GM21825 (cell line): ENCODE data around the gene ZNF500.
"Not testable (repeated sequence)": the region's sequence is repeated elsewhere in the genome, so short reads cannot be mapped to it uniquely, and the experiment has no call there.

Source experiments
- ATAC-seq: cut with Tn5 transposase; IDR thresholded peaks from one replicate; pipeline ENCODE4 v1.9.1; 2021; ENCODE audit warnings: mild to moderate bottlenecking, moderate library complexity; ENCODE audit not compliant: unreplicated experiment

ZNF500 gene

DNA sequence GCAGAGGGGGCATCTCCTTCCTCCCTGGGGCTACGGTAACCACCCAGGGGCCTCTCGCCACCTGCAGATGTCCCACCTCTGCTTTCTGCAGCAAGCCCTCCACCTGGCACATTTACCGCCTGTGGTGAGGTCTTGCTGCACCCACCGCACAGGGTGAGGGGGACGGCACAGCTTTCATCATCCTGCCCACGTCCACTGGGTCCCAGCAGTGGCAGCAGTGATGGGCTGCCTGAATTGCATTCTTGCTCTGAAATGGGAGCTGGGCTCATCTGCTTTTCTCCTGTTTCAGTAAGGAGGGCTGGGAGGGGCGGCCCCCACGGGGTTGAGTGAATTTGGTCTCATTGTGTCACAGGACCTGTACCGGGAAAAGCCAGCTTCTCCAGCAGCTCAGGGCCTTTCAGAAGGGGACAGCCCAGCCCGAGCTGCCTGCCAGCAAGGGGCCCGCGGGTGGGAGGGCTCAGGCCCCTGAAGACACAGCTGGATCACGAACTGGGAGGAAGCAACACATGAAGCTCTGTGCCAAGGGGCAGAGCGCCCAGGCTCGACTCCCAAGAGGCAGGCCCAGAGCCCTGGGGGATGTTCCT, 19.9 kb downstream of the ZNF500 start:
- ATAC-seq = no peak

DNA sequence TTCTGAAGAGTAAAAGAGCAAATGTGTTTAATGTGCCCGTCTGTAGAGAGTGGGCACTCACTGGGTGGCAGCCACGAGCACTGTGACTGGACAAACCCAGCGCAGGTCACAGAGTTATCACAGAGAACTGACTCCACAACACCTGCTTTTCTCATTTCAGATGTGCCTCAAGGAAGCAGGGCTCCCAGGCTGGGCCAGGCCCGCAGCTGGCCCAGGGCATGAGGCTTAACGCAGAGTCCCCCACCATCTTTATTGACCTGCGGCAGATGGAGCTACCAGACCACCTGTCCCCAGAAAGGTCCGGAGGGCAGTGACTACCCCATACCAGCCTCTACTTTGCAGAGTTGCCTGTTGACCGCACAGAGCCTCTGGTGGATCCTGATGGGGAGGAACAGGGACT, 20.7 kb downstream of the ZNF500 start:
- ATAC-seq = no peak

DNA sequence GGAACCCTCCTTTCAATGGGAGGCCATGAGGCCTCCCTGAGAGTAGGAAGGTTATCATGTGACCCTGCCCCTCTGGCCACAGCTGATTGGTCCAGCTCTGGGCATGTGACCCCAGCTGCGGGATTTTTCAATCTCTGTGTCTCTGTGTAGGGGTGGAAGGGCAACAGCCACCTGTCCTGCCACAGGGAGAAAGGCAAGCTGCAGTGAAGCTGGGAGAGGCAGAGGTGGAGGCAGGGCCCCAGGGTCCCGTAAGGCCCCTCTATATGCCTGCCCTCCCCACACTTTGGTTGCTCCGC, 21.7 kb downstream of the ZNF500 start:
- ATAC-seq = no peak

DNA sequence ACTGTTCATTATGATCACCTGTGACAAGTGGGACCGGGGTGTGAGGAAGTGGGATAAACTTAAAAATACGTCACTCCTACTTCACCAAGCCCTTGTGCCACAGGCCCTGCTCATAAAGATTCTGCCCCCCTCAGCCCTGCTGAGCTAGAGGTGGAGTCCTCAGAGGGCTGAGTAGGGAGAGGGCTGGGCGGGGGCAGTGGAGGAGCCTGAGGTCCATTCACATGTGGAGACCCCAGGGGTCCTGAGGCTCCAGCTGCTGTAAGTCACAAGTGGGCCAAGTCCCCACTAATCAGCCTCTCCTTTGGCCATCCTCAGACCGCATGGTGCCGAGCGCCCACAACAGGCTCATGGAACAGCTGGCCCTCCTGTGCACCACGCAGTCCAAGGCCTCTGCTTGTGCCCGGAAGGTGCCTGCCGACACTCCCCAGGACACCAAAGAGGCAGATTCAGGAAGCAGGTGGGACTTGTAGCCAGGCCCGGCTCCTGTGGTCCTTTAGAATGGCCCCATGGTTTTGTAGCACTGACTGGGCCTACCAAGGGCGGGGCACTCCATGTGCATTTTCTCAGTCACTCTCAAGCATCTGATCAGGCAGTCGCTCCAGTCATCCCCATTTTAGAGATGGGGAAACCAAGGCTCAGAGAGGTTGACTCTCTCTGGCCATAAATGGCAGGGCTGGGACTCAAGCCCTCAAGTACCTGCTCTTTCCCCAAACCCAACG, 22.2 kb downstream of the ZNF500 start:
- ATAC-seq = no peak

DNA sequence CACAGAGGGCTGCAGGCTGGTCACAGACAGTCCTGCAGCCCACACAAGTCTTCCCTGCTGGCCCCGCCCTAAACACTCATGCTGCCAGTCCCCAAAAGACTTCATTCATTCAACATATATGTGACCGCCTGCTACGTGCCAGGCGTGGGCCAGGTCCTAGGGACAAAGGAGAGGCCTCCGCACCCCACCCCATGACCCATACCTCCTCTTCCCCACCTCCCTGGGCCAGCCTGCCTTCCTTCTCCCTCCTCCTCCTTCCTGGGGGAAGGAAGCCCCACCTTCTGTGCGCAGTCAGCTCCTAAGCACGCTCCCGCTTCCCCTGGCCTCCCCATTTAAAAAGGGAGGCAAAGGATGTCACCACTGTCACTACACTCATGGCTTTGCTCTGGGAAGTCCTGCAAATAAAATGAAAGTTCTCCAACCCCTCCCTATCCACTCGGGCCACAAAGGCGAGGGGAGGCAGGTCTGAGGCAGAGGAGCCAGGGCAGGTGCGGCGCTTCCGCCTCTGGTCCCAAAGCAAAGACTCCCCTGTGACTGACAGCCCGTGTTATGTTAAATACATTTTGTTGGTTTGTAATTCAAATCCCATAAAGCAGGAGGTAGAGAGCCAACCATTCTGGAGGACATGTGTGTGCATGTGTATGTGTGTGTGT, 23.6 kb downstream of the ZNF500 start:
- no peak for ATAC-seq

DNA sequence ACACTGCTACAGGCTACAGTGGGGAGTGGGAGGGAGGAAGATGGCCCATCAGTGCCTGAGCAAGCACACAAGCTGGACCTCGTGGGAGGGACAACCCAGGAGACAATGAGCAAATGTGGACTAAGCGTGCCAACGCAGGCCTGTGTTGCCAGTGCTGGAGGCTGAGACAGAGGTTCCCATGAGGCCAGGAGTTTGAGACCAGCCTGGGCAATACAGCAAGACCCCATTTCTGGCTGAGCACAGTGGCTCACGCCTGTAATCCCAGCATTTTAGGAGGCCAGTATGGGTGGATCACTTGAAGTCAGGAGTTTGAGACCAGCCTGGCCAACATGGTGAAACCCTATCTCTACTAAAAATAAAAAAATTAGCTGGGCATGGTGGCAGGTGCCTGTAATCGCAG, 28.6 kb downstream of the ZNF500 start:
- ATAC-seq = not testable (repeated sequence)

DNA sequence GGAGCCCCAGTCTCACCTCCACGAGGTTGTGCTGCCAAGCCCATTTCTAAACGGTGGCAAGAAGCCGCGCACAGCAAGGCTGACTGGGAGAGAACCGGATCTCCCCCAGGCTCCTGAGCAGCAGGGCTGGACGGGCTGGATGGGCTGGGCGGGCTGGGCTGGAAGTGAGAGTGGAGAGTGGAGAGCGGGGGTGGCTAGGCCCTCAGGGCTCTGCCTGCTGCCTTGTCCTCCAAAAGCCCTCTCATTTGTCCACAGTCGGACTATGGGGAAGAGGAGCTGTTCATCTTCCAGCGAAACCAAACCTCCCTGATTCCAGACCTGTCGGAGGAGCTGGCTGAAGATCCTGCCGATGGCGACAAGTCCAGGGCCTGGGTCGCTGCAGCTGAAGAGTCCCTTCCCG, 29.4 kb downstream of the ZNF500 start:
- ATAC-seq = no peak

DNA sequence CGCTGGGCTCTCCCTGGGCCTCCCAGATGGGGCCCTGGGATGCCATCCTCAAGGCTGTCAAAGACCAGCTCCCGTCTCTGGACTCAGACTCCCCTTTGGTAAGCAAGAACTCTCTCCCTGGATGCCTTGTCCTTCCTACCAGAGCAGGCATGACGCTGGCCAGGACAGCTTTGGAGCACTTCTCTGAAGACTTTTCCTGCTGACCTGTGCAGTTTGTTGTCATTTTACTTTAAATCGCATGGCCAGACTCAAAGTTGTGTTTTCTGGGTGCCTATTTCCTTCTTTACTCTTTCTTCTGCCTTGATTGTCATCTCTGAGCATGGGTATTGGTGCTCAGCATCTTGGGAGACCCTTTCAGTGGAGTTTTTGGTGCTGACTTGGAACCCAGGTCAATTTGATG, 30.4 kb downstream of the ZNF500 start:
- ATAC-seq = no peak

DNA sequence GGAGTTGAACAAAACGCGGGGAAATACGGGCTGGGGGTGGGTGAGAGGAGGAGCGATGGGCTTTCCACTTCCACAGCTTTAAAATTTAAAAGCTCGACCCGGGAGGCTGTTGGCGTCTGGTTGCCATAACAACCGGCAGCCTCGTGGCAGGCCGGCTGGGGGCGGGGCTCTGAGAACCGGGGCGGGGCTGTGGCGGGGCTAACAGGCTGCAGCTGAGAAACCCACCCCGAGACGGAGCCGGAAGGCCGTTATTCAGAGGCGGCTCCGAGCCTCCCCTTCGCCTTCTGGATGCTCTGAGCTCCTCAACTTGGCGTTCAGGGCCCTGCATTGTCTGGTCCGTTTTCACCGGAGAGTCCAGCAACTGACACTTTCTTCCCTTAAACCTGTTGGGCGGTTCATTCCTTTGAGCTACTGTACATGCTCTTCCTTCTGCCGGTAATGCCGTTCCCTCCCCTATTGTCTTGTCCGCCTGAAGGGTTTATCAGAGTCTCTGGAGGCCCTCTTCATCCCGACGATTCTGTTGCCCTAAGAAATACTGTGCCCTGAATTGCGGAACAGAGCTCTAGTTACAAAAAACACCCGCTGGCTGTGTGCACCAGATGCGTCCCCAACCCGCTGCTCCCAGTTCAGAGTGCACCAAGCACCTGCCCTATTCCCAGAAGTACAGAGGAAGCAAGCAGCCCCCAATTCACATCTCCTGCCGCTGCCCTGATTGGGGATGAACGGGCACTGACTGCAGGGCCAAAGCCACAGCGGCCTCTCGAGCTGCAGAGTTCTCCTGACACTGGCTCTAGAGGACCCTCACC, 32.0 kb downstream of the ZNF500 start:
- peak; percentile 56 for ATAC-seq

DNA sequence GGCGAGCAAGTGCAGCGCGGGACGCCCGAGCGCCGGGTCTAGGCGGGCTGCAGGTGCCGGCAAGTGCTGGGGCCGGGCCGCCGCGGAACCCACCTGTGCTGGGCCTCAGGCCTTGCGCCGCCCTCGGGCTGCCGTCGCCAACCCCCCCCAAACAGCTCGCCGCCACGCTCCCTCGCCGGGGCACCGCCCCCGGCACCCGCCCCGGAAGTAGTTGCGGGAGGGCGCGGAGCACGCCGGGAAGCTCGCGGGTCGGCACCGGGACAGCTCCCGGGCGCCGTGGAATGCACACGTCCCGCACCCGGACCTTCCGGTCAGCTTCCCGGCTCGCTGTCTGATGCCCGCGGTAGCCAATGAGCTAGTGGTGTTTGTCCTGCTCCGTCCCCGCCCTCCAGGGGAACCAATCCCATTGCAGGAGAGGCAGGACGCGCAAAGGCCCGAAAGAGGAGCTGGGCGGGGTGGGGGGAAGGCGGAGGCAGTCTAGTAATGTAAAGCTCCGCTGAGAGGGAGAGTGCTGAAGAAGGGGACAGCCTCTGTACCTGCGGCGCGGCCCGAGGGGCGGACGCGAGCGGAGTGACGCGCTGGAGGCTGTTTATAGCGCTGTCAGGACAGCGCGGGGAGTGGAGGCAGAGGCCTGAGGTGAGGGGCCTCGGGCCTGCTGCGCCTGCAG, 32.8 kb downstream of the ZNF500 start, which contains the start of the genes ANKS3 and DNAAF8:
Gene ANKS3 (minus strand): TSS at position 209 of the 667 bp plus-strand sequence. CDS start 4,122 bp downstream, outside the sequence.
Gene DNAAF8 (plus strand): TSS at position 475 of the 667 bp plus-strand sequence. CDS start 1,978 bp downstream, outside the sequence.
- ATAC-seq = peak; percentile 66

DNA sequence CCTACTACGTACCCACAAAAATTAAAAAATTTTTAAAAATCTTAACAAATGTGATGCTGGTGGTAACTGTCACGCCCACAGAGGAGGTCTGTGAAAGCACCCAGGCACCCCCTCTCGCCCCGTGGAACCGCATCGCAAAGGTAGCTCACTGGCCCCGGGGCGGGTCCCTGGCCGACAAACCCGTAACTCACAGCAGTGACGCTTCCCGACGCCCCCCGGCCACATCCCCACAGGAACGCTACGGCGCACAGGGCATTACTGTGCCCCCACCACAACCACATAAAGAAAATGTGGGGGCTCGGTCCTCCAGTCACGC, 33.3 kb downstream of the ZNF500 start:
- ATAC-seq = no peak

DNA sequence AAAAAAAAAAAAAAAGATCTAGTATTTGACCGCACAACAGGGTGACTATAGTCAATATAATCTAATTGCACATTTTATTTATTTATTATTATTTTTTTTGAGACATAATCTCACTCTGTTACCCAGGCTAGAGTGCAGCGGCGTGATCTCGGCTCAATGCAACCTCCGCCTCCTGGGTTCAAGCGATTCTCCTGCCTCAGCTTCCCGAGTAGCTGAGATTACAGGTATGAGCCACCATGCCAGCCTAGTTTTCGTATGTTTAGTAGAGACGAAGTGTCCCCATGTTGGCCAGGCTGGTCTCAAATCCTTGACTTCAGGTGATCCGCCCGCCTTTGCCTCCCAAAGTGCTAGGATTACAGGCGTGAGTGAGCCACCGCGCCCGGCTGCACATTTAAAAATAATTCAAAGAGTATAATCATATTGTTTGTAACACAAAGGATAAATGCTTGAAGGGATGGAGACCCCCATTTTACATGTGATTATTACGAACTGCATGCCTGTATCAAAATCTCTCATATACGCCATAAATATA, 33.7 kb downstream of the ZNF500 start:
- no peak for ATAC-seq

DNA sequence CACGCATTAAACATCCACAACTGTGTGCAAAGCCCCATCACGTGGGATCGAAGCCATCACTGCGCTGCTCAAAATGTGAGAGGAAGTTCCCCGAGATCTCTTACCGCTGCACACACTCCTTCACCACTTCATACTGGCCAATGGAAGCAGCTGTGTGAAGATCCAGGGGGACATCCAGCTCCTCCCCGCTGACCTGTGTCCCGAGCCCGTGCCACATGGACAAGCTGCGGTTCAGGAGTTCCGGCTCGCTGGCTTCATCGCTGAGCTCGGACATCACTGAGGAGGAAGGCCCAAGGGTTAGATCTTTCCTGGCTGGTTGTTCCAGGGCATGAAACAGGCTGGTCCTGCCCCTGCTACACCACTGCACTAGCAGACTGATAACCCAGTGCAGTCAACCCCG, 37.1 kb downstream of the ZNF500 start:
- no peak for ATAC-seq

DNA sequence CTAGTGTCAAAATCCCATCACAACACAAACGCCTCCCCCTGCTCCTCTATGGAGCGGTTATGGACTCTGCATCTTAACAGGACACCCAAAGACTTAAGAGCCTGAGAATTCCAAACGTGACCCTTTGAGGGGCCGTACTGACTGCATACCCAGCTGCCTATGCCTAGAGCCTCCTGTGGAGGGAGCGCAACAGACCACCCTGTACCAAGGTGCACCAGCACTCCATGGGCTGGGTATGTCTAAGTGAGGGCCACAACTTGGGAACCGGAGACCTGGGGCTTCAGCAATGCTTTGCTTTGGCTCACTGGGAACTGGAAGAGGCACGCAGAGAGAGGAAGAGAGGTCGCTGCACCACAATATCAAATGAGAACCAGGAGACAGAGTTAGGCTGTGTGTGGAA, 38.3 kb downstream of the ZNF500 start:
- no peak for ATAC-seq

DNA sequence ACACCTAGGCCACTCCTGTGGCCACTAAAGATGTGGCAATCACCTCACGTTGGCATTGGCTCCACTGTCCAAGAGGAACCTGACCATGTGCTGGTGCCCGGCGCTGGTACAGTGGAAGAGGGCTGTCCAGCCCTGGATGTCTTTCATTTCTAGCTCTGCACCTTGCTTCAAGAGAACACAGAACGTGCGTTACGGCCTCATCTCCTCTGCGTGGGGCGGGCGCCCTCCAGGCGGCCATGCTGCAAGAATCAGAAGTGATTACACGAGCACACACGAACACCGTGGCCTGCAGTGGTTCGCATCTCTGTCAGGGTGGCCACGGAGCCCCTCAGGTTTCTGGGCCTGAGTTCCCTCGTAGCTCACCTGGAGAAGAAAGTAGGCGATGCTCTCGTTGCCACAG, 40.3 kb downstream of the ZNF500 start:
- ATAC-seq = no peak

DNA sequence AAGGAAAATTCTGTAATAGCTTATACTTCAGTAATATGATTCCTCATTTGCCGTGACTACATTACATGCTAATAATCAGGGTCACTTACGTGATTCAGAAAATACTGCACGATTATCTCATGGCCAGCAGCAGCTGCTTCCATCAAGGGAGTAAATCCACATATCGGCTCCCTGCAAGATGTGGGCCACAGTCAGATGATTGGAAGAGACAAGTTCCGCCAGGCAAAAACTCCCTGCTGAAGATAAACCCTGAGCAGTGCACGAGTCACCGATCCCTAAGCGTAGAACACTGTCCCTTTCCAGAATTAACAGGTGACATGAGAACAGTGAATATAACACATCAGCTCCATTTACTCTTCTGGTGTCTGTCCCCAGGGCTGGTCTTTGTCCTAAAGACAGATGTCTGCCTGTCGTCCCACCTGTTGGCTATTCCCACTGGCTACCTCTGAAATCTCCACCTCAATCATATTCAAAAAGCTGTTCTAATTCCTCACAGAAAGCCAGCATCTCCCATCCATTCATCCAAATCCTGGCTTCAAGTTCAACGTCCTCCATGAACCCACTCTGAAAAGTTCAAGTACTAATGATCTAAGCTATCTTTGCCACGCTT, 42.2 kb downstream of the ZNF500 start:
- ATAC-seq = no peak

DNA sequence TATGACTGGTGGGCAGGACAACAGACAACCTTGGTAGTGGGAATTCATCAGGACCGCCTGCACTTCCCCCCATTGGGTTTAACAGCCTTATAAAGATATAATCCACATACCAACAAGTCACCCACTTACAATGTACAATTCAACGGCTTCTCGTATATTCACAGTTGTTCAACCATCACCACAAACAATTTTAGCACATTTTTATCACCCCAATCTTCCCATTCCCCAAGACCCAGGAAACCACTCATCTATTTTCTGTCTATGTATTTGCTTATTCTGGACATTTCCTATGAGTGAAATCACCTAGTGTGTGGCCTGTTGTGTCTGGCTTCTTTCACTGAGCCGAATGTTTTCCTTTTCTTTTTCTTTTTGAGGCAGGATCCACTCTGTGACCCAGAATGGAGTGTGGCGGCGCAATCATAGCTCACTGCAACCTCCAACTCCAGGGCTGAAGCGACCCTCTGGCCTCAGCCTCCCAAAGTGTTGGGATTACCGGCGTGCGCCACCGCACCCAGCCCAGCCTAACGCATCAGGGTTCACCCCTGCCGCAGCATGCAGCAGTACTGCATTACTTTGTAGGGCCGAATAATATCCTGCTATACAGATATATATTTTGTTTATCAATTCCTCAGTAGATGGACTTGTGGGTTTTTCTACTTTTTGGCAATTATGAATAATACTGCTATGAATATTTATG, 43.7 kb downstream of the ZNF500 start:
- no peak for ATAC-seq

DNA sequence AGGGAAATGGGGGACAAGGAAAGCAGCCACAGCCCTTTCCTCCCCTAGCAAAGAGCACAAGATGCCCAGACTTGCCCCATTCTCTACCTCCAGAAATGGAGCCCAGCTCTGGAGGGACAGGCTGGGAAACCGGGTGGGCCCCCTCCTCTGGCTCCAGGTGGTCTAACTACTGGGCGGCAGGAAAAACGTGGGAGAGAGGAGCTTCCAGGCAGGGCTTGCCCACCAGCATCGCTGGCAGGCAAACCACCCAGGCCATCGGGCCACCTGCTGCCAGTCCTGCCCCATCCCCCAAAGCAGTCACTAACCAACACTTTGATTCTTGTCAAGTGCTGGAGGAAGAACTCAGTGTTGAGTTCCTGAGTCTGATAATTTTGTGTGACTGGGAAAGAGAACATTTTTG, 48.5 kb downstream of the ZNF500 start:
- ATAC-seq = no peak

DNA sequence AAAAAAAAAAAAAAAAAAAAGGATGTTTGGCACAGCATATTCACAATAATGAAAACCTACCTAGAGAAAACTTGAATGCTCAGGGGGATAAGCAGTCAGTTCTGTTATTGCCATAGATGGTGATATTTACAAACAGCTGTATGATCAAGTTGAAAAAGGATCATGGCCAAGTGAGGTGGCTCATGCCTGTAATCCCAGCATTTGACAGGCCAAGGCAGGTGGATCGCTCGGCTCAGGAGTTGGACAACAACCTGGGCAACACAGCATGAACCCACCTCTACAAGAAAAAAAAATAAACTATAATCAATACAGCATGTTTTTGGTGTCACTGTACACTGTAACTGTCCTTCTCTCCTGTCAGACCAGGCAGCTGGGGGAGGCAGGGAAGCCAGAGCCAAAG, 52.0 kb downstream of the ZNF500 start:
- ATAC-seq = no peak
